NCI-H2029 (cell line): ENCODE data around the gene COPS6.

Experiments used
- DNase-seq: peaks from one replicate; lab custom pipeline; 2025; lab: John Stamatoyannopoulos, UW

Gene COPS6

GRCh38 chr7:100102950-100103840 lies 14.4 kb downstream of the COPS6 start:
- DNase-seq, result no peak

- DNase-seq, result no peak
Observed at GRCh38 chr7:100105534-100105933, 16.8 kb downstream of the COPS6 start.

GRCh38 chr7:100106633-100107032 lies 17.9 kb downstream of the COPS6 start:
- no peak for DNase-seq

DNA sequence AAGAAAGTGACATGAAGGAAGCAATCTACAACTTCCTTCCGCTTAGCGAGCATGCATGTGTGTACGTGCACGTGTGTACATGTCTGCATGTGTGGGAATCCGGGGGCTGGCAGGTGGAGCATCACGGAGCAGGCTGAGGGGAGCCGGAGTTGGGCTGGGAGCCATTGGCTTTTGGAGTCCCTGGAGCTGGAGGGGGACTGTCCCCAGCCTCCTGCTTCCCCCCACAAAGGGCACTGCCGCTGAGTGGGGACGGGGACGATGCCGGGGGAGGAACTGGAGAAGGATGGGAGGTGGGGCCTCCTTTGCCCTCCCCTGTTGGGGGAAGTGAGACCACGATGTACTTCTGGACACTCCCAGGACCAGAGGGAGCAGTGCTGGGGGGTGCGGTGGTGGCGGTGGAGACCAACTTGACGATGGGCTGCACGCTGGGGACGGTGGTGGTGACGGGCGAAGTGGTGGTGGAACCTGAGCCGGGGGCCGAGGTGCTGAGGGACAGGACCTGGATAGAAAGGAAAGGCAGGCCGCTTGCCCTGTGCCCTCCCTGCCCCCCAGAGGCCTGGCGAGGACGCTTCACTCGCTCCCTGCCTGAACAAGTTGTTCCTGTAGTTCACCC lies 18.5 kb downstream of the COPS6 start:
- no peak for DNase-seq

DNA sequence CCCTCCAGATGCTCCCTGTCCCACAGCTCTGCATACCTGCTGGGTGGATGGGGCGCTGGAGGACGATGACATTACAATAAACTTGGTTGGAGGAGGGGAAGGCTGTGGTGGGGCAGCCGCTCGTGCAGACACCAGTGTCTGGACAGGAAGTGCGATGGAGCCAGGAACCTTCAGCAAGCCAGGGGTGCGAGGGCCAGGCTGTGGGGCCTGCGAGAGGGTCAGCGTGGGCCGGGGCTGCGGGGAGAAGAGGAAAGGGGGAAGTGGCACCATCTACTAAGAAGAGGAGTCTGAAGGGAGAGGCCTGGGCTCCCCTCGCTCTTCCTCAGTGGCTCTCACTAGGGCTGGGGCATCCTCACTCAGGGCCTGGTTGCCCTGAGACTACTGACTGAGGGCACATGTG lies 19.1 kb downstream of the COPS6 start:
- no peak for DNase-seq

GRCh38 chr7:100109521-100110163 lies 20.9 kb downstream of the COPS6 start:
- DNase-seq, result no peak

DNA sequence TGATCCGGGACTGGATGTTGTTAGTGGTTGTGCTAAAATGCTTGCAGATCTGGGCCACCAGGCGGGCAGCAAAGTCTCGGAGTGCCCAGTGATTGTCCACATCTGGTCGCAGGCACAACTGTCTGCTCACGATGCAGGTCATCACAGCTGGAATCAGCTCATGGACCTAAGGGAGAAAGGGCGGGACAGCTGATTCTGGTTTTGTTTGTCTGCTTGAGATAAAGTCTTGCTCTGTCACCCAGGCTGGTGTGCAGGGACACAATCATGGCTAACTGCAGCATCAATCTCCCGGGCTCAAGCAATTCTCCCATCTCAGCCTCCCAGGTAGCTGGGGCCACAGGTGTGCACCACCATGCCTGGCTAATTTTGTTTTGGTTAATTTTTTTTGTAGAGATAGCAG lies 22.4 kb downstream of the COPS6 start:
- DNase-seq, result no peak

GRCh38 chr7:100111914-100112313 lies 23.1 kb downstream of the COPS6 start:
- no peak for DNase-seq

- no peak for DNase-seq
Observed at GRCh38 chr7:100115026-100115425, 26.3 kb downstream of the COPS6 start.

GRCh38 chr7:100118388-100119071 lies 29.8 kb downstream of the COPS6 start:
- DNase-seq, result no peak

- peak; percentile 91 for DNase-seq
Observed at GRCh38 chr7:100119072-100119969, 30.6 kb downstream of the COPS6 start, which contains the start of the genes CNPY4 and TAF6. Gene CNPY4 (plus strand): TSS chr7:100119634. CDS start chr7:100119745, 111 bp downstream. Gene TAF6 (minus strand): TSS chr7:100119358. CDS start chr7:100114209, 5,149 bp downstream.

DNA sequence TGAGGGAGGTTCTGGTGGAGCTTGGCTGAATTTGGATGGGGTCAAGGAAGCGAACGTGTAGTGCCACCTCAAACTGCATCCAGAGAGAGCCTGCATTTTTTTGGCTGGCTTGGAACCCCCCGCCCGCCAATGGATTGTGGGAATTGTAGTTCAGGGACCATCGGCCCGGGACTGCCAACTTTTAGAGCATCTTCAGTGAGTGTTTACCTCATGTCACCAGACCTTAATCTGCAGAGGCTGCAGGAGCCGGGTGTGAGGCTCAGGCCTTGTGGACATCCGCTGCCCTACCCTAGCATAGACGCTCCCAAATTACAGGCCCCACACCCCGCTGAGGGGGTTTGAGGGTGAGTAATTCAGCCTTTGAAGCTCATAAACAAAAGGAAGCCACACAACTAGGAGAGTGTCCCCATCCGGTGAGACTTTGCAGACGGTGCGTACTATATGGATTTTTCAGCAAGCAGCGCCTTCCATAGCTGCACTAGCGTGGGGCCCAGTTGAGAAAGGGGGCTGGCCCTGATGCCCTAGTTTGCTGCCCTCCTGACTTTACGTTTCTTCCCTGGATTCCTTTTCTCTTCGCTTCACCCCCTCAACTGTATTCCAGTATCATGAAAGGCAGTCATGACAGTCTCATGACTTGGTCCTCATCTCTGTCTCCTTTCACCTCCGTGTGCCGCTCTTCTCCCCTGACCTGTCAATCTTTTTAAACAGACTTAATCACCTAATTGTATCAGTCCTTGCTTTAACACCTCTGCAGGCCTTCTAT lies 31.4 kb downstream of the COPS6 start:
- DNase-seq, result peak; percentile 23

GRCh38 chr7:100120733-100121036 lies 31.9 kb downstream of the COPS6 start:
- DNase-seq, result no peak

DNA sequence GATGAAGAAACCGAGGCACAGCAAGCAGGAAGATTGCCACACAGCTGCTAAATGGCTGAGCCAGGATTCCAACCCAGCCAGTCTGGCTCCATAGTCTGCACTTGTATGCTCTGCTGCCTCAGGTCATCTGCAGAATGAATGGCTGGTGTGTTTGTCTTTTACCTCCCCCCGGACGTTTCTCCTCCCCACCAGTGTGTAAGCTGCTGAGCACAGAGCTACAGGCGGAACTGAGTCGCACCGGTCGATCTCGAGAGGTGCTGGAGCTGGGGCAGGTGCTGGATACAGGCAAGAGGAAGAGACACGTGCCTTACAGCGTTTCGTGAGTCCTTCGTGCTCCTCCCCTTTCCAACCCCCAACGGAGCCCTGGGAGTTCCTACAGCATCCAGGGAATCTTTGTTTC lies 33.3 kb downstream of the COPS6 start:
- peak; percentile 98 for DNase-seq

- DNase-seq, result no peak
Observed at GRCh38 chr7:100122568-100122967, 33.8 kb downstream of the COPS6 start.

GRCh38 chr7:100124301-100125230 lies 35.8 kb downstream of the COPS6 start:
- no peak for DNase-seq

- DNase-seq, result no peak
Observed at GRCh38 chr7:100126239-100126930, 37.6 kb downstream of the COPS6 start.

DNA sequence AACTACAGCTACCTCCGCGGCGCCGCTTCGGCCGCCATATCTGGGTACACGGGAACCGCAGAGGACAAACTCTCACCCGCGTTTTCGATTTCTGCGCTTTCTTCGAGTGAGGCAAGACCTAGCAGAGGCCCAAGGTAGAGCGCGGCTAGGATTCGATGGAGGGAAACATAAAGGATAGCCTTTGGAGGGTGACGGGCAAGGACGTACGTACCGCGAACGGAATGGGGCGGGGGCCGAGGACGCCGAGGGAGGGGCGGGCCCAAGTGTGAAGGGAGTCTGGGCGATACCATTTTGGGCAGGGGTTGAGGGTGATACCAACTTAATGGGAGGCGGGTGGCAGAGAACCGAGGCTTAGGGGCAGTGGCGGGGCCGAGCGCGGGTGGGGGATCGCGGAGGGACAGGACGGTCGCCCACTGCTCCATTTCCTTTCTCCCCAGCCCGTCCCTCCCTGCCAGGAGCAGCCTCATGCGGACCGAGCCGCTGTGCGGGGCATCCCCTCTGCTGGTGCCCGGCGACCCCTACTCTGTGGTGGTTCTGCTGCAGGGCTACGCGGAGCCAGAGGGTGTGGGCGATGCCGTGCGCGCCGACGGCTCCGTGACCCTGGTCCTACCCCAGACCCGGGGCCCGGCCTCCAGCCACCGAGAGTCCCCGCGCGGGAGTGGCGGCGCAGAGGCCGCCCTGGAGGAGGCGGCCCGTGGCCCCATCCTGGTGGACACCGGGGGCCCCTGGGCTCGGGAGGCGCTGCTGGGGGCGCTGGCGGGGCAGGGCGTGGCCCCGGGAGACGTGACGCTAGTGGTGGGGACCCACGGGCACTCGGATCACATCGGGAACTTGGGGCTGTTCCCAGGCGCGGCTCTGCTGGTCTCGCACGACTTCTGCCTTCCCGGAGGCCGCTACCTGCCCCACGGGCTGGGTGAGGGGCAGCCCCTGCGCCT lies 38.4 kb downstream of the COPS6 start, which contains the start of gene MBLAC1:
Gene MBLAC1 (plus strand): TSS at position 37 of the 935 bp plus-strand sequence. CDS start 429 bp downstream, at position 466.
- DNase-seq, result peak; percentile 92
